Epithelial cell of esophagus (primary cell): Measurements from ENCODE around the gene SPANXN4.

ENCODE experiments used
- DNase-seq: peaks from one replicate; pipeline ENCODE4 v3.0.0; 2010; ENCODE audit warnings: low read depth
- H3K4me3 ChIP-seq: 2 replicates; pipeline ENCODE4 v1.5.1; 2011; ENCODE audit warnings: mild to moderate bottlenecking, low read length, control low read depth
- TF ChIP-seq, protein P1 (sequence below): IDR thresholded peaks from 2 replicates; pipeline ENCODE4 v1.5.1; 2011; ENCODE audit warnings: low read depth, mild to moderate bottlenecking, low read length, control low read depth, inconsistent platforms; ENCODE audit not compliant: insufficient read depth; ENCODE audit errors: missing control alignments

The SPANXN4 gene

GRCh38 chrX:142999199-142999701 is 26.5 kb upstream of the SPANXN4 start:
- DNase-seq, result peak; percentile 0
- TF ChIP-seq, protein P1, sequence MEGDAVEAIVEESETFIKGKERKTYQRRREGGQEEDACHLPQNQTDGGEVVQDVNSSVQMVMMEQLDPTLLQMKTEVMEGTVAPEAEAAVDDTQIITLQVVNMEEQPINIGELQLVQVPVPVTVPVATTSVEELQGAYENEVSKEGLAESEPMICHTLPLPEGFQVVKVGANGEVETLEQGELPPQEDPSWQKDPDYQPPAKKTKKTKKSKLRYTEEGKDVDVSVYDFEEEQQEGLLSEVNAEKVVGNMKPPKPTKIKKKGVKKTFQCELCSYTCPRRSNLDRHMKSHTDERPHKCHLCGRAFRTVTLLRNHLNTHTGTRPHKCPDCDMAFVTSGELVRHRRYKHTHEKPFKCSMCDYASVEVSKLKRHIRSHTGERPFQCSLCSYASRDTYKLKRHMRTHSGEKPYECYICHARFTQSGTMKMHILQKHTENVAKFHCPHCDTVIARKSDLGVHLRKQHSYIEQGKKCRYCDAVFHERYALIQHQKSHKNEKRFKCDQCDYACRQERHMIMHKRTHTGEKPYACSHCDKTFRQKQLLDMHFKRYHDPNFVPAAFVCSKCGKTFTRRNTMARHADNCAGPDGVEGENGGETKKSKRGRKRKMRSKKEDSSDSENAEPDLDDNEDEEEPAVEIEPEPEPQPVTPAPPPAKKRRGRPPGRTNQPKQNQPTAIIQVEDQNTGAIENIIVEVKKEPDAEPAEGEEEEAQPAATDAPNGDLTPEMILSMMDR, result no peak
- no peak overlapping the region for H3K4me3 ChIP-seq

DNA sequence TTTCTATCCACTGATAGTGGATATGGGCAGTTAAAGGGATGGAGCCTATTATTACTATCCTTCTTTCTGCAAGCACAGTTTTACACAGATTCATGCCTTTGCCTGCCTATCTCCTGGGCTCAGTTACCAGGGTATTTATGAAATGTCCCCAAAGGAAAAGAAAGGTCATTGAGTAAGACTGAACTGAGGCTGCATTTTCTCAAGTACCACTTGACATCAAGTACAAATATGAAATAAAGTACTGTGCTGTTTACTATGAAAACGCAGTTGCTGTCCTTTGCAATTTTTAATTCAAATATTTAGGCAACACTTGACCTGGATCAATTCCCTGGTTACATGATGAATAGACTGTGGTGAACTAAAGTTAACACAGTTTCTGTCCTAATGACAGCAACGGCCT is 23.5 kb upstream of the SPANXN4 start:
- DNase-seq, result no peak
- TF ChIP-seq, protein P1, result no peak

GRCh38 chrX:143017272-143017671 is 8.5 kb upstream of the SPANXN4 start:
- TF ChIP-seq, protein P1, result no peak
- H3K4me3 ChIP-seq, result no peak overlapping the region
- DNase-seq, result no peak

More for the DNA sequence above, 23.5 kb upstream of the SPANXN4 start:
- no peak overlapping the region for H3K4me3 ChIP-seq

DNA sequence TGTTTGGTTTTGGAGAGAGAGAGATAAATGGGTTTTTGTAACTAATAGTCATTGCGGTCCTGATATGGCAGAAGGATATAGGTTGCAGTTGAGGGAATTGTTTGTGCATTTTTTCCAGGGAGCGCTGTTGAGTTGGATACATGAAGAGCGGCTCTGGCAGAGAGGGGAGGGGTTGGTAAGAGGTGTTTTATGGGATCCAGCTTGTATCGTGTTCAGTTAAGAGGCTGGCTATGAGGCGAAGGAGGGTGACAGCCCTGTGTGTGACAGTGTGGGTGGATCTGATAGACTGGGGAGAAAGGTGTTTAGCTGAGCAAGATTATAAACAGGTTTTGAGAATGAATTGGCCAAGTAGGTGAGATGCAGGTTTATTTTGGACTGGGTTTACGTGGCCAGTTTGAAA is 1.5 kb downstream of the SPANXN4 start:
- no peak overlapping the region for H3K4me3 ChIP-seq
- DNase-seq, result no peak
- TF ChIP-seq, protein P1, result no peak

GRCh38 chrX:143047511-143047910 is 21.8 kb downstream of the SPANXN4 start:
- DNase-seq, result no peak
- TF ChIP-seq, protein P1, result no peak
- no peak overlapping the region for H3K4me3 ChIP-seq

- H3K4me3 ChIP-seq, result no peak overlapping the region
- DNase-seq, result no peak
- TF ChIP-seq, protein P1, result no peak
Measured at GRCh38 chrX:143058120-143058519, 32.4 kb downstream of the SPANXN4 start.

GRCh38 chrX:143081231-143081630 is 55.5 kb downstream of the SPANXN4 start:
- TF ChIP-seq, protein P1, result no peak
- no peak for DNase-seq
- no peak overlapping the region for H3K4me3 ChIP-seq
